MV-4-11 (cell line): ENCODE measurements around the gene CLIP2.

Source experiments
- DNase-seq: peaks from one replicate; lab custom pipeline; 2025; lab: John Stamatoyannopoulos, UW

Gene CLIP2

DNA sequence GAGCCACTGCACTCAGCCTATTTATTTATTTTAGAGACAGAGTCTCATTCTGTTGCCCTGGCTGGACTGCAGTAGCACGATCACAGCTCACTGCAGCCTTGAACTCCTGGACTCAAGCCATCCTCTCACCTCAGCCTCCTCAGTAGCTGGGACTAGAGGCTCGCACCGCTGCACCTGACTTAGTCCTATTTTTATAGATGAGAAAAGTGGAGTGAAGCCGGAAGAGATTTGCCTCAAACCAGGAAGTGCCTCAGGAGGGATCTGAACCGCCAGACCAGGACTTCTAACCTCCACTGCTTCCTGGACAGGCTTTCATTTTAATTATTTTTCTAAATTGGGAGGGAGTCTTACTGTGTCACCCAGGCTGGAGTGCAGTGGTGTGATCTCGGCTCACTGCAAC lies 17.5 kb upstream of the CLIP2 start:
- DNase-seq = peak; percentile 47

DNA sequence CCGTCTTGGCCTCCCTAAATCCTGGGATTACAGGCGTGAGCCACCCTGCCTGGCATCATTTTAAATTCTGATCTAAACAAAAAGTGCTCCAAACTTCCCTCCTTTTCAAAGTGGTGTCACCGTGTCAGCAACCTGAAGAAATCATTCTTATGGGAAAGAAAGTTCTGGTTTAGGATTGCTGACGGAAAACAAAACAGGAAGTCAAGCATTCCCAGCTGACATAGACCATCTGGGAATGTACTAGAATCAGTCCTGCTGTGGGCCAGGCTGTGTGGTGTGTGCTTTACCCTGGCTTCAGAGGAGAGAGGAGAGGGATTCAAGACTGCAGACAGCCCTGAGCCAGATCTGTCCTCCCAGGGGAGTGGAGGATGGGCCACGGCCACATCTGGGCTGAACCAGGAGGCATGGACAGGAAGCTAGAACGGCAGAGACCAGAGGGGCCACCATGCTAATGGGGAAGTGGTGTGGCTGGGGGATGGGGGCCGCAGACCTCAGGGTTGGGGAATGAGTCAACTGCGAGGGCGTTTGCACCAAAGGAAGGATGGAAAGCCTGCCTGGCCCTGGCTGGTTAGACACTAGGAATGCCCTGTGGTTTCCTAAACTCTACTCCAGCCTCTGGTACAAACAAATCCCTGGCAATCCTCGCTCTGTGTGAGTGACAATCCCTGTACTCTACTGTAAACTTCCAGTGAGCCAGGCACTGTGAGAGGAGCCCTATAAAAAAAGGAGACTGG lies 16.7 kb upstream of the CLIP2 start:
- DNase-seq = peak; percentile 98

DNA sequence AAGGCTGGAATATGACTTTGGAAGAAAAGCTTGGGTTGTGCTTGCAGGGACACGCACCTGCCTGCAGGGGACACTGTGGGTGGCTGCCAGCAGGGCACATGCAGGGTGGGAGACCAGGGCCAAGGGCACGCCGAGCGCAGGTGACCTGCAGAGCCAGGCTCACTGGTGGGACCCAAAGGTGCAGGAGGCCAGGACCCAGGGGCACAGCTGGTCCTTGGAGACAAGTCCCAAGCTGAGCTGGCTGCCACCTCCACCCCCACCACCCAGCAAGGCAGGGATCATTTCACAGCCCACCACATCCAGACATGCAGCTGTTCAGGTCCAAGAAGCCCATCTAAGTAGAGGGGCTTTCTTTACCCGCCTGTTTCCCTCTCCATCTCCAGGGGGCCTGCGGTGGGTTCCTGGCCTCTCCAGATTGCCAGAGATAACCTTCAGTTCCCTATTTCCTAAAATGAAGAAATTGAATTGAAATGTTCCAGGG lies 13.8 kb upstream of the CLIP2 start:
- no peak for DNase-seq

DNA sequence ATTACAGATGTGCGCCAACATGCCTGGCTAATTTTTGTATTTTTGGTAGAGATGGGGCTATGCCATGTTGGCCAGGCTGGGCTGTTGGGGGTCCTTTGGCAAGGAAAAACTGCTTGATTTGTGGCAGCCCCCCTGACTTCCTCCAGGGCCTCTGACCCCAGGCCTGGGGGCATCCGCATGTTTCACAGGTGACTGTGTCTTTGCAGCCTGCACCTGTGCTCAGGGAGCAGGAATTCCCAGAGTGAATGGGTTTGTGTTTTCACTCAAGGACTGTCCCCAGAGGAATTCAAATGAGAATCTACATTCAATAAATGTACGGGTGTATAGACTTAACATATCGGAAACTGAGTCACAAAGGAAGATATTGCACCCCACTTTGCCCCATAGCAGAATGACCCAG lies 11.6 kb upstream of the CLIP2 start:
- DNase-seq = no peak

DNA sequence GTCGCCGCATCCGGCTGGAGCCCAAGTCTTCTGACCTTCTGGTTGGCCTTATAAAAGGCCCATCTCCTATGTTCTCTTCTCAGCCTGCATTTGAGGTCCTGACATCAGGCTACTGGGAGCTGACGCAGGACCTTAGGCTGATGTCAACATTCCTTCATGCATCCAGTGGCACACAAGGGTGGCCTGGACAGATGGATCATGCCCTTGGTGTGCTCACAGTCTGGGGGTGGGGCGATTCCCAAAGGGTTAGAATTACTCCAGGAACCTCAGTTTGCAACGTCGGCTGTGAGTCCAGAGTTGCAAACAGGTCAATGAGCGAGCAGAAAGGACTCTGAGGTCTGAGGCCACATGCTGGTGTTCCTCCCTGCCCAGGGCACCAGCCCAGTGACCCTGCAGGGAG lies 8.2 kb upstream of the CLIP2 start:
- no peak for DNase-seq

DNA sequence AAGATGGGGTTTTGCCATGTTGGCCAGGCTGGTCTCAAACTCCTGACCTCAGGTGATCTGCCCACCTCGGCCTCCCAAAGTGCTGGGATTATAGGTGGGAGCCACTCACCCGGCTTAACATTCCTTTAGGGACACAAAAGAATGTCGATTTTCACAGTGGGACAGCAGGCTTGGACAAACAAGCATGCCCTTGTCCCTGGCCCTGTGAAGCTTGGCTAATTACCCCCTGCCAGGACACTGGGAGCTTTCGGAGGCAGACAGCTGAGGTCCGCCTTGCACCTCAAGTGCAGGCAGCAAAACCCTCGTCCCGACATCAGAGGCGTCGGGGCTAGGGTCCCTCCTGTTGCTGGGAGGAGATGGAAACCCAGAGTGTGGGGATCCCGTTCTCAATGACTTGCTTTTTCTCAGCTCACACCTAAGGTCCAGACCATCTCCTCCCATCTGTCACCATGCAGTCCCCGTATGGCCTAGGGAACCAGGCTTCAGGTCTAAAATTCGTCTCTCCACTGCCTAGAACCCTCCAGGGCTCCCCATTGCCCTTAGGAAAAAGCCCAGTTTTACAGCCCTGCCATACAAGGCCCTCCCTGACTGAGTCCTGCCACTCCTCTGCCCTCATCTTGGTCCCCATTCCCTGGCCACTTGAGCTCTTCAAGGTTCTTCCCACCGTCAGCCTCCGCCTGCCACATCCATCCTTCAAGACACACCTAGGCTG lies 6.3 kb upstream of the CLIP2 start:
- no peak for DNase-seq

DNA sequence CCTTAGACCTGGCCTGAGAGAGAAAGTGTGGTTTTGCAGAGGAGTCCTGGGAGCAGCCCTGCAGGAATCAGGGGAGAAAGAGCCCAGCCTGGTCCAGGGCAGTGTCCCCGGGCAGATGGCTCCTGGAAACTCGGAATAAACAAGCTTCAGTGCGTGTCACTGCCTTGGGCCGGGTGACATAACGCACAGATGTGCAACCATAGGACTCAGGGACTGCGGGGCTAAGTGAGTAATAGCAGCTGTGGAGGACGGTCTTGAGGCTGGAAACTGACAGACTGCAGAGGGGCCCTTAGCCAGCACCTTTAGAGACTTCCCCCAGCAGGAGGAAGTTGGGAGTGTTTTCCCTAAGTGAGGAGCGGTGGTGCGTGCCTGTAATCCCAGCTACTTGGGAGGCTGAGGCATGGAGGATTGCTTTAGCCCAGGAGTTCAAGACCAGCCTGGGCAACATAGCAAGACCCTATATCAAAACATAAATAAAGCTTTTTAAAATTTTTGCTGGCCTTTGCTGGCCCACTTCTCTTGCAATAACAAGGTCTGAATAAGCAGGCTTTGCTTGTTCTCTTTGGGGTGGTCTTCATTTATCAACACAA lies 5.3 kb upstream of the CLIP2 start:
- DNase-seq = peak; percentile 79

DNA sequence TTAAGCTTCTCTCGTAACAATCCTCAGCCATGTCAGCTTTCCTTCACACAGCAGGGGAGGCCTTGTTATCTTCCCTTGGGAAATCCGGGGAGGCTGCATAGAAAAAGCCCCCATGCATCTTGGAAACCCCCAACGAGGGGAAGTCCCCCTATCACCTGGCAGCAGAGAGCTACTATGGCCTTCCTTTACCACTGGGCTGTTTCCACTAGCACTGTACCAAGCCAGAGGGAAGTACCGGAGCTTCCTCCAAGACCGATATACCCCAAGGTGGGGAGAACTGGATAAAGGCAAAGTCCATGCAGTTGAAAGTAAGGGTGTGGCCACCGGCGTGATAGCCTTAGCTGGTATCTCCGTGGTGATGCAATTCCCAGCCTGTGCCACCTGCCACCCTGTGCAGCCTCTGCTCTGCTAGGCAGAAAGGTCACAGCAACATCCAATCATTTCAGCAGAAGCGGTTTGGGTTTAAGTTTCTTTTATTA lies 4.4 kb upstream of the CLIP2 start:
- peak; percentile 56 for DNase-seq

DNA sequence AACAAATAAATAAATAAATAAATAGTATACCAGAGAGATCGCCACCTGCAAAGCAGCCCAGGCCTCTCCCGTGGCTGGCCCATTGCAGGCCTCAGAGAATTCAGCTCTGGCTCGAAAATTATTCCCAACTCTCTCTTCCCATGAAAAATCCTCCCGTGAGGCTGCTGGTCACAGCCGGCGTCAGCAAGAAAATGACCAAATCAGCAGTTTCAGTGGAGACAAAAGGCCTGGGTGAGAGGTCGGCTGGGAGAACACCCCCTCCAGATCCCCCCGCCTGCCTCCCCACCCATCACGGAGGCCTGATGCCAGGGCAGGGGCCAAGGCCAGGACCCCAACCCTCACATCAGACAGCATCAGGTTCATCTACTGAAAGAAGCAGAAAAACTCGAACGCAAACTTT lies 3.1 kb upstream of the CLIP2 start:
- no peak for DNase-seq

DNA sequence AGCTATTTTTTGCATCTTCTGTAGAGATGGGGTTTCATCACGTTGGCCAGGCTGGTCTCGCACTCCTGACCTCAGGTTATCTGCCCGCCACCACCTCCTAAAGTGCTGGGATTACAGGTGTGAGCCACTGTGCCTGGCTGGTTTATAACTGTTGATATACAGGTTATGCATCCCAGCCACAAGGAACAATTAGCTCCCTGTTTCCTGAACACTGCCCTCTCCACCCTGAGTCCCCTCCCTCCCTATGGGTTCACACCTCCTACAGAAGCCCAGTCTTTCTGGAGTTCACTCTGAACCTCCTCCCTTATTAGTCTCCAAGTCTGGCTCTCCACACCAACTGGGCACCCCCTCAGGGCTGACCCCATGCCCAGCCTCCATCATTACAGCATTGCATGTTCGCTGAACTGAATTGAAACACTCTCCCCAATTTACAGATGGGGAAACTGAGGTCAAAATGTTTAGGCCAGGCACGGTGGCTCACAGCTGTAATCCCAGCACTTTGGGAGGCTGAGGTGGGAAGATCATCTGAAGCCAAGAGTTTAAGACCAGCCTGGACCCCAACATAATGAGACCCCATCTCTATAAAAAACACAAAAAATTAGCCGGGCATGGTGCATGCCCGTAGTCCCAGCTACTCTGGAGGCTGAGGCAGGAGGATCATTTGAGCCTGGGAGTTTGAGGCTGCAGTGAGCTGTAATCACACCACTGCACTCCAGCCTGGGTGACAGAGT lies 1.7 kb upstream of the CLIP2 start:
- no peak for DNase-seq

DNA sequence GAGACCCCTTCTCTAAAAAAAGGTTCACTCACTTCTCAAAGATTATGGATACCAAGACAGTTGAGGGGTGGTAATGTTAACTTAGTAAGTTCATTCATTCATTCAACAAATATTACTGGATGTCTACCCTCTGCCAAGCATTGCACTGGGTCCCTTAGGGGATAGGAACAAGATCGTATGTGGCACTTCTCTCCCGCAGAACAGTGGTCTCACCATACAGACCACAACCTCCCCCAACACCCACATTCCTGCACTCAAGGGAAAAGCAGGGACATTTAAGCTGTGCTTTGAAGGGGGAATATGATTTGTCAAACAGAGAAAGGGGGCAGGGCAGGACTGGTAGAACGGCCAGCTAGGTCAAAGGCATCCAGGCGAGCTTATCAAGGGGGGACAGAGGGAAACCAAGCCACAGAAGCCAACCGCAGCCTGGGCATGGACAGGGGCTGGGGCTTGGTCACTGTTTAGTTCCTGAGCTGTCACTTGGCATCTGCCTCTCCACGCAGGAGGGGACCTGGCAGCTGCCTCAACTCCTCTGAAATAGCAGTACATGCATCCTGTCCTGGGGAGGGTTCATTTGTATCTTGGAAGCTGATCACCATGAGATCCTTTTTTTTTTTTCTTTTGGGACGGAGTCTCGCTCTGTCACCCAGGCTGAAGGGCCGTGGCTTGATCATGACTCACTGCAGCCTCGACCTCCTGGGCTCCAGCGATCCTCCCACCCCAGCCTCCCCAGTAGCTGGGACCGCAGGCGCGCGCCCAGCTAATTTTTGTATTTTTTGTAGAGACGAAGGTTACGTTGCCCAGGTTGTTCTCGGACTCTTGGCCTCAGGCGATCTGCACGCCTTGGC lies 949 bp upstream of the CLIP2 start:
- no peak for DNase-seq

DNA sequence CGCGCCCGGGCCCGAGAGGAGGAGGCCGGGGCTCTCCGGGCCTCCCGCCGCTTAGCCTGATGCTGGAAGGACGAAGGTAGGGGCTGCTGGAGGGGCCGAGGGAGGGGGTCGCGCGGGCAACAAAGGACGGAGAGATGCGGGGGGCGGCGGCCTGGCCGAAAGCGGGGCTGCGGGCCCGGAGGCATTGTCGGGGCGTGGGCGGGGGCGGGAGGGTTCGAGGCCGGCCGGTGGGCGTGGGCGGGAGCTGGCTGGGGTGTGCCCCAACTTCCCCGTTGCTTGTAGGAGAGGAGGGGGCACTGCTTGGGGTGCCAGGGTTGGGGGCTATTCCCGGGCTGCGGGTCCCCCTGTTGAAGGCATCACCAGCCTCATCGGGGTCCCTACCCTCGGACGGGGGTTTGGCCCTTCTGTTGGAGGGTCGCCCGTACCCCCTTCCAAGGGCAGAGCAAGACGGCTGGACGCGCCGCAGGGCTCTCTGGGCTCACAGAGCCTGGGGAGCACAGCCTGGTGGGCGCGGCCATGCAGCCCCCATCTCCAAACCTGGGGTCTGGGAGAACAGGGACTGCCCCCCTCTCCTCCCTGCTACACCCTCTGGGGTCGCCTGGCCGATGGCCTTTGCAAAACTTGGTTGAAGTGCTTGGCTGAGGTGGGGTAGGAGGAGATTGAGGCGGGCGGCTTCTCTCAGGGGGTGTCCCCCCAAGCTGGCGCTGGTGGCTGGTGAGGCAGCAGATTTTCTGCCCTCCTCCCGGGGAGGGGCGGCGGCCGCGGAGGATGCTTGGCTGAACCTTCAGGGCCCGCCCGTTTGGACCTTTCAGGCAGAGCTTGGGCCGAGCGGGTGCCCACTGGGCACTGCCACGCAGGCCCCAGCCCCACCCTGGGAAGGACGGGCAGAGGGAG lies 699 bp downstream of the CLIP2 start:
- no peak for DNase-seq

DNA sequence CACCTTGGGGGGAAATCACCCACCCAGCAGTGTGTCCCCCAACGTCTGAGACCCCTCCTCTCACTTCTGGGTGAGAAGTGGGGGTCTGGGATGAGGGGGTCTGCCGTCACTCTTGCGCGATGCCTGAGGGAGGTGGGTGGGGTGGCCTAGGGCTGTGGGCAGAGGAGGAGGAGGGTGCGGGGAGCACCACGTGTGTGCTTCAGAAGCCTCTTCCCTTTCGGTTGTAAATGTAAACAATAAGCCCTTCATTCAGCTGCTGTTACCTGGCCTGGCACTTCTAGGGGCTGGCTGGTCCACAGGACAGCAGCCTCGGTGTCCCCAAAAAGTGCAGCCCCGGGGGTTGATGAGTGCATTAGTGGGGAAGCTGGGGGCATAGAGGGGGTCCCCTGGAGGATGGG lies 1.3 kb downstream of the CLIP2 start:
- no peak for DNase-seq

DNA sequence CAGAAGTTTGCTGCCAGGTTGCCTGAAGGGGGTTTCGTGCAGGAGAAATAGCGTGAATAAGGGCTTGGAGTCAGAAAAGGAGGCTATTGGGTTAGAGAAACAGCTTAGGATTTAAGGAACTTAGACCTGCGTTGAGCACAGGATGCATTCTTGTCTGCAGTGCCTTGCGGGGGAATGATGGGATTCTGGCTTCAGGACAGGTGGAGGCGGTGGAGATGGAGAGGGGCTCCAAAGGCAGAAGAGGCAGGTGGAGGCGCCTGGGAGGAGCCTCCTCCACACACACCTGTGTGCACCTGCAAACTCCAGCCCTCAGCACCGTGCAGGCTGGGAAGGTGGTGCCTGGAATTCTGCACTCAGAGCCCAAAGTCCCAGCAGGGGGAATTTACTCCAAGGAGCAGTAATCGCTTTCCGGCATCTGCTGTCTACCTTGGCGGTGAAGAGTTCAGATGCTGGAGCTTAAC lies 1.8 kb downstream of the CLIP2 start:
- no peak for DNase-seq

DNA sequence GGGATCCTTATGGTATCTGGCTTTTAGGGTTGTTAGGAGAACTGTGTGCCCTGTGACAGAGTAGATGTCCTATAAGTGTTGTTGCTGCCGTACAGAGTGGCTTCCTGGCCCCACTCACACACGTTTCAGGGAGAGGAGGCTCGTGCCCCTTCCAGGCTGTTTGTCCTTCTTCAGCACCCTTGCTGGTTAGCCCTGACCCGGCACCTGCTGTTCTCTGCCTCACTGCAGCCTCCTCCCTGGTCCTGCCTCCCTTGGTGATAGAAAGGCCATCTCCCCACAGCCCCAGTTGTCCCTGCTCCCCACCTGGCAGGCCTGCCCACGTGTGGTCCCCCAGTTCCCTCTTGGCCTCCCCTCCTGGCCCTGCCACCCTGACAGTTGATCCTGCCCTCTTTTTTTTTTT lies 2.3 kb downstream of the CLIP2 start:
- DNase-seq = no peak

DNA sequence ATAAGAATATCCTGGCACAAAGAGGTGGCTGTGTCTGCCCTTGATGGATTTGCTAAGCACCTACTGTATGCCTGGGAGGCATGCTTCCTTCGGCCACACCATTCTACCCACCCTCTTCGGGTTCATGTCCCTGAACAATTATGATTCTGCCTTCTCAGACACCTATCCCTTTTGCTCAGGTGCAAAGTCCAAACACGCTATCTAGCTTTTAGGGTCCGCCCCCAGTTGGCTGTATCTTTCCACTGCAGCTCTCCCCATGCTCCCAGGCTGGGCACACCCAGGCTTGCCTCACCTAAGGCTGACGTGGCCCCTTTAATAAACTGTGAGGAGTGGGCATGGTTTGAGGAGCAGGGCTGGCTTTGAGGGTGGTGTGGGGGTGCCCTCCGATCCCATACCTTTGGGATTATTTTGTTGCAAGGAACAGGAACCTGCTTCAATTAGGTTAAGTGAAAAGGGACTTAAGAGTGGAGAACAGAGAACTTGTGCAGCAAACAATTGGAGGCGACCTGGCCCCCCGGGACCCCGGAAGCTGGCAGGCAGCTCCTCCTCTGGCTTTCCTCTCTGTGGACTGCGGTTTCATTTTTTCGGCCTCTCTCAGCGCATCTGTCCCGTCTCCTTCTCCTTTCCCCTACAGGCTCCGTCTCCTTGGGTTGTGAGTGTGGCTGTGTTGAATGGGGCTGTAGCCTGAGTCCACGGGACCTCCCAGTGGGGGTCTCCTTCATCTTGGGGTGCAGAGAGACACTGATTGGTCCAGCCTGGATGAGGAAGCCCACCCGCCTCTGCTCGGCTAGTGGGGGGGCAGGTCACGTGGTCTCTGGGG lies 3.8 kb downstream of the CLIP2 start:
- no peak for DNase-seq

DNA sequence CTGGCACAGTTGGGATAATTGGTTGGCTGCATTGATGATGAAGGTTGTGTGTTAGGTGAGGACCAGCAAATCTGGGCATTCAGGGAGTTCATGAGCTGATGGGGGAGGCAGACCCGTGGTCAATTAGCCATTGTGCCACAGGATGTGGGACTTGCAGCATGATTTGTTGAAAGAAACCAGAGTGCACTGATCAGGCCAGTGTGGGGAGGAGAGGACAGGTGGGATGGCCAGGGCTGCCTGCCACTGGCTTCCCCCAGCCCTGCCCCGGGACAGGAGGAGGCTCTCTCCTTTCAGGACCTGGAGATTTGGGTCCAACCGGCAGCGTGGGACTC lies 4.3 kb downstream of the CLIP2 start:
- DNase-seq = no peak

DNA sequence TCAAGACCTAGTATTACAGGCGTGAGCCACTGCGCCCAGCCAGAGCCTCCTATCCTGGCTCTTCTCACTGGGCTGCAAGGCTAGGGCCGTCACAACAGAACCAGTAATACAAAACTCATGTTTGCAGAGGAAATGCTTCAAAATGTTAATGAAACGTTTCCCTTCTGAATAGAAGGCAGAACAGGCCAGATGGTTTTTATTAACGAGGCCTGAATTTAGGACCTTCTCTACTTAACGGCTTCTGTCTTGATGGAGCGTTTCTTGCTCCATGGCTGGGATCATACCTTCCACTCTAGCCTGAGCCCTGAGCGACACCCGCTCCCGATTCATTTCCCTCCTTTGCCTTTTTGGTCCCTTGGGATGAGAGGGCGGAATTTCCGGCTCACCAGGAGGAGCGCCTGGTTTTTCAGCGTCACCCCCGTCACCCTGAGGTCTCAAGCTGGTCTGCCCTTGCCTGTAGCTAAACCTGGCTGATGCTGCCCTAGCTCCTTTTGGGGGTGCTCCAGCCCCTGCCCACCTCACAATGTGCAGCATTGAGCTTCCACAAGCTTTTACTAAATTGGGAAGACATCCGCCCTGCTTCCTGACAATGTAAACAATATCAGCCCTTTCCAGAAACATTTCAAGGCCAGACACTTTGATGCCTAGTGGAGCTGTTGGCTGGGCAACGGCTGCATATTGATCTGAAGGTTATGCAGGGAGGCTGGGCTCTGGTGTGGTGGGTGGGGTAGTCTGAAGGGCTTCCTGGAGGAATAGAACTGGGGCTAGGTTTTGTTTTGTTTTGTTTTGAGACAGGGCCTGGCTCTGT lies 5.2 kb downstream of the CLIP2 start:
- no peak for DNase-seq
